Calu3 (cell line): ENCODE measurements around the gene C4orf36. TPM values are rescaled to one million over a fixed set of nuclear protein-coding genes. Genes with fewer than 3 reads are reported as not detected.
A peak's percentile ranks its signal among the peaks of the same experiment; 100 is the strongest.

Experiments
- BruUV-seq: library from RNA; stranded (reverse); fragments of 400-500 nt; replicated peaks from 2 replicates; lab custom pipeline; 2021; lab: Mats Ljungman, UMichigan
- CTCF ChIA-PET: fragments of 300-600 bp; sonication (Branson Sonifier 250); formaldehyde crosslinking; loops from one replicate; lab custom pipeline; 2022; ENCODE audit warnings: antibody characterized with exemption; lab: Charles Lee
- DNase-seq: peaks from one replicate; pipeline ENCODE4 v3.0.0; 2022
- H3K27ac Mint-ChIP-seq: one replicate; pipeline ENCODE4 v1.8.0; 2022; ENCODE audit warnings: mixed read lengths; ENCODE audit not compliant: unreplicated experiment
- H3K27me3 Mint-ChIP-seq: one replicate; pipeline ENCODE4 v1.8.0; 2022; ENCODE audit warnings: mixed read lengths; ENCODE audit not compliant: unreplicated experiment
- H3K36me3 Mint-ChIP-seq: one replicate; pipeline ENCODE4 v1.8.0; 2022; ENCODE audit warnings: mild to moderate bottlenecking, moderate library complexity, mixed read lengths; ENCODE audit not compliant: insufficient read depth, unreplicated experiment
- H3K4me1 Mint-ChIP-seq: one replicate; pipeline ENCODE4 v1.8.0; 2022; ENCODE audit warnings: mild to moderate bottlenecking, low read depth, mixed read lengths; ENCODE audit not compliant: unreplicated experiment
- H3K4me3 Mint-ChIP-seq: one replicate; pipeline ENCODE4 v1.8.0; 2022; ENCODE audit warnings: mild to moderate bottlenecking, low read depth, moderate library complexity, mixed read lengths; ENCODE audit not compliant: unreplicated experiment
- H3K9me3 Mint-ChIP-seq: one replicate; pipeline ENCODE4 v1.8.0; 2022; ENCODE audit warnings: low read depth, mixed read lengths; ENCODE audit not compliant: unreplicated experiment
- intact Hi-C: fragments of 100-400 bp; cut with micrococcal nuclease; formaldehyde crosslinking; loops from one replicate; pipeline ENCODE4 v1.10.0; 2022; ENCODE audit not compliant: unreplicated experiment
- total RNA-seq: library from RNA; stranded (reverse); gene quantifications from 2 replicates; pipeline ENCODE4 v1.2.3, GENCODE V29; 2022
- TF ChIP-seq, protein P1 (sequence below): fragments of 200-600 bp; IDR thresholded peaks from one replicate; pipeline ENCODE4 v1.8.0; 2022; ENCODE audit warnings: antibody characterized with exemption; ENCODE audit not compliant: unreplicated experiment

Gene C4orf36
- total RNA-seq, 1 experiment from 2014 or later = 1.7 TPM

- Mint-ChIP-seq H3K4me3 (no peak overlapping the region), H3K9me3 (peaks cover 2% of the 10 kb centered on the region), H3K36me3 (no peaks in the 10 kb centered on the region), H3K4me1 (peaks cover 16% of the 10 kb centered on the region), H3K27me3 (no peaks in the 10 kb centered on the region), H3K27ac (no peak overlapping the region)
- DNase-seq = no peak
- BruUV-seq = no TSS peak
- intact Hi-C loops = loop anchor here (10.0 kb wide), 1 partner anchor 61 kb away; the partner anchor contains the start of gene C4orf36
- TF ChIP-seq, protein P1, sequence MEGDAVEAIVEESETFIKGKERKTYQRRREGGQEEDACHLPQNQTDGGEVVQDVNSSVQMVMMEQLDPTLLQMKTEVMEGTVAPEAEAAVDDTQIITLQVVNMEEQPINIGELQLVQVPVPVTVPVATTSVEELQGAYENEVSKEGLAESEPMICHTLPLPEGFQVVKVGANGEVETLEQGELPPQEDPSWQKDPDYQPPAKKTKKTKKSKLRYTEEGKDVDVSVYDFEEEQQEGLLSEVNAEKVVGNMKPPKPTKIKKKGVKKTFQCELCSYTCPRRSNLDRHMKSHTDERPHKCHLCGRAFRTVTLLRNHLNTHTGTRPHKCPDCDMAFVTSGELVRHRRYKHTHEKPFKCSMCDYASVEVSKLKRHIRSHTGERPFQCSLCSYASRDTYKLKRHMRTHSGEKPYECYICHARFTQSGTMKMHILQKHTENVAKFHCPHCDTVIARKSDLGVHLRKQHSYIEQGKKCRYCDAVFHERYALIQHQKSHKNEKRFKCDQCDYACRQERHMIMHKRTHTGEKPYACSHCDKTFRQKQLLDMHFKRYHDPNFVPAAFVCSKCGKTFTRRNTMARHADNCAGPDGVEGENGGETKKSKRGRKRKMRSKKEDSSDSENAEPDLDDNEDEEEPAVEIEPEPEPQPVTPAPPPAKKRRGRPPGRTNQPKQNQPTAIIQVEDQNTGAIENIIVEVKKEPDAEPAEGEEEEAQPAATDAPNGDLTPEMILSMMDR = no peak
- CTCF ChIA-PET = interaction anchor here (0.6 kb wide), 1 partner anchor 184 kb away, joined by 3 read pairs; no protein-coding TSS in a partner anchor
Observed at GRCh38 chr4:86833615-86834014, 58.6 kb downstream of the C4orf36 start.

DNA sequence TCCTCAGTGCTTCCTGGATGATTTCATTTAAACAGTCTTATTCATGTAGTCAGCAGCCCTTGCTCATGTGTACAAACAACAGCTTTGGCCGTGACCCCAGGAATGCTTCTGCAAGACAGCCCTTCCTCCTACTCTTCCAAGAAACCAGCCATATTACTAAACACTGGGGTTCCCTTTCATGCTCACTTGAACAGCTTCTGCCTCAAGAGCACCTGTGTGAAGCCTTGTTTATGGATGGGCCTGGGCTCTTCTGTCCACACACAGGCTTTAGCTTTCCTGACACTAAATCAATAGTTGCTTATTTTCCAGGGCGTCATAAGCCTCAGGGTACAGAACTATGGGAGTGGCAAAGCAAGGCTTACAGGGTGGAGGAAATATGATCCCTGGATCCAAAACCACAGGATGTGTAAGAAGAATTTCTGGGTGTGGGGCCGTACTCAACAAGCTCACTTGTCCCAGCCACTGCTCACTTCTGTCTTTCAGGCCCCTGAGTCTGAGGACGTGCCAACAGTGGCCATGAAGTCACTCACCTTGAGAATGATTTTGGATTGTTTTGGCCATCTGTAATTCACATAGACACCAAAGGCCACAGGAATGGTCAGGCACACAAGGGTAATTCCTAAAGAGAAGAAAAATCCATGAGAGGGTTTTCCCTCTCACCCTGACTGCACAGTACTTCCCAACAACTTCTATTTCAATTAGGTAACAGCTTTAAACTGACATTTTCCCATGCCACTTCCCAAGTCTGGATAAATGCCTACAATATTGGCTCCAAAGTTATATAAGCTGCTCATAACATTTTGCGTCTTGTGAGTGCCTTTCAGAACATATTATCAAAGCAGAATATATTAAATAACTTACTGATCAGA is 60.7 kb downstream of the C4orf36 start:
- H3K4me3 Mint-ChIP-seq = peak overlapping the region; percentile 39
- intact Hi-C loops = loop anchor here (10.0 kb wide), 1 partner anchor 63 kb away; the partner anchor contains the start of gene C4orf36
- no peaks in the 10 kb centered on the region for H3K36me3 Mint-ChIP-seq

More for the DNA sequence above, 60.7 kb downstream of the C4orf36 start:
- H3K27ac Mint-ChIP-seq = peak overlapping the region; percentile 83
- no TSS peak for BruUV-seq
- peak; percentile 60 for DNase-seq
- TF ChIP-seq, protein P1 = no peak
- peaks cover 2% of the 10 kb centered on the region for H3K9me3 Mint-ChIP-seq
- H3K27me3 Mint-ChIP-seq = no peaks in the 10 kb centered on the region
- CTCF ChIA-PET = interaction anchor here (0.6 to 0.8 kb wide), 4 partner anchors 12 to 334 kb away, joined by 3 to 4 read pairs (median 3); no protein-coding TSS in a partner anchor
- peaks cover 24% of the 10 kb centered on the region for H3K4me1 Mint-ChIP-seq

Other genes starting within 250 kb of the C4orf36 start
- gene SLC10A6, start 43.0 kb downstream of the C4orf36 start, total RNA-seq = not detected in 2 replicates
- gene AFF1, start 42.6 kb upstream of the C4orf36 start, total RNA-seq = 37.7 and 40.2 TPM in 2 replicates